NCI-H226 (cell line): Measurements from ENCODE around the gene FAM124A.
A peak's percentile ranks its signal among the peaks of the same experiment; 100 is the strongest.

Experiments used
- DNase-seq: peaks from one replicate; pipeline ENCODE4 v3.0.0-alpha.2; 2015

The FAM124A gene

DNA sequence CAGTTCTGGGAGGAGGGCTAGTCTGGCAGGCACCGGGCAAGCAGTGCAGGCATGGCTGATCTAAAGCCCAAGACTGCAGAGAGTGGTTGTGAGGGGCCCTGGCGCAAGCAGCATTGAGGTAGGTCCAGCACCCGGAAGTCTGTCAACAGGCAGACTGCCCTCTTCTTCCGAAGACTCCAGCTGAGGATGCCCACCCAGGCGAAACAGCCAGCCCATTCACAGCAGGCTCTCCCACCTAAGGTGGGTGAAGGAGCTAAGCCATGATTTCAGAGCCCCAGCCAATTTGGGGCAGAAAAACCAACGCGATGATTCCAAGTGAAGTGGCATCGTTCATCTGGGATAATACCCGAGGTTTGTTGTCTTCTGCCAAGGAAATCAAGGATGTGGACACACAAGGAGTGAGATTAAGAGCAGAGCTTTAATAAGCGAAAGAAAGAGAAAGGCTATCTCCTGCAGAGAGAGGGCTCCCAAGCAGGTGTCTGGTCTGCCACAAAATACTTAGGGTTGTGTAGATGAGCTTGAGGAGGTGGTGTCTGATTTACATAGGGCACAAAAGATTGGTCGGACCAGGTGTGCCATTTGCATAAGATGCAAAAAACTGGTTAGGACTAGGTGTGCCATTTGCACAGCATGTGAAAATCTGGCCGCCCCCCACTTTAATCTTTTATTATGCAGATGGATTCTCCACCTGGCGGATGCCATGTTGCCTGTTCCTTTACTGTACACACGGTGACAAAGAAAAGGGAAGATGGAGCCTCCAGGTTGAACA, 22.6 kb downstream of the FAM124A start:
- DNase-seq: no peak

- DNase-seq: no peak
Measured at GRCh38 chr13:51245583-51245982, 23.4 kb downstream of the FAM124A start.

GRCh38 chr13:51246025-51246417, 23.8 kb downstream of the FAM124A start:
- no peak for DNase-seq

- DNase-seq: no peak
Measured at GRCh38 chr13:51246418-51247277, 24.4 kb downstream of the FAM124A start.

DNA sequence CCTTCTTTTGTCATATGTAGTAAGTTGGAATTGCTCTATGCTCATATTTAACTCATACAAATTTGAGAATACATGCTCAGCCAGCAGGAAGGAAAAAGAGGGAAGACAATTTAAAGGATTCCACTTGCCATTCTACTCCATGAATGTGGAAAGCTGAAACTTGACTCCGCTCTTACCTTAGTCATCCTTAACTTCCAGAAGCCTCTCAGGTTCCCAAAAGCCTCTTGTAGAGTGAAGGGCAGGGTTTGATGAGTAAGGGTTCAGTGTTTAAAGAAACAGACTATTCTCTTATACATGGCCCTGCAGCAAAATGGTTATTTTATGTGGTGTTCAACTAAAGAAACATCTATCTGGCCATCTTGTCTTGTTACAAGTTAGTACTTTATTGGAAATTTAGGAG, 27.1 kb downstream of the FAM124A start:
- no peak for DNase-seq

GRCh38 chr13:51249770-51250741, 27.9 kb downstream of the FAM124A start:
- DNase-seq: no peak

- no peak for DNase-seq
Measured at GRCh38 chr13:51251480-51251879, 29.3 kb downstream of the FAM124A start.

- DNase-seq: no peak
Measured at GRCh38 chr13:51252954-51253532, 30.8 kb downstream of the FAM124A start.

- no peak for DNase-seq
Measured at GRCh38 chr13:51255556-51255955, 33.4 kb downstream of the FAM124A start.

DNA sequence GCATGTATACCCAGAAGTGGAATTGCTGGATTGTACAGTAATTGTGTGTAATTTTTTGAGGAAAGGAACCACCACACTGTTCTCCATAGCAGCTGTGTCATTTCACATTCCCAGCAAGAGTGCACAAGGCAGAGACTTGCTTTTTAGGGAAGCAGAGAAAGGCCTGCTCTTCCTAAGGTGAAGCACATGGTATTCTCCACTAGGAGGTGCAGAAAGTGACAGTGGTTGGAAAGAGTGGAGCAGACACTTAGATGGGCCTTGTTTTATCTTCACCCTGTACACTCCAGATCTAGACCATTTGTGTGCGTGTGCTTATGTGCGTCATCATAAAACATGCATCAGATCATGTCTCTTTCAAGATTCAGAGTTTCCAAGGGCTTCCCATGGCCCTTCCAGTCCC, 35.0 kb downstream of the FAM124A start:
- no peak for DNase-seq

DNA sequence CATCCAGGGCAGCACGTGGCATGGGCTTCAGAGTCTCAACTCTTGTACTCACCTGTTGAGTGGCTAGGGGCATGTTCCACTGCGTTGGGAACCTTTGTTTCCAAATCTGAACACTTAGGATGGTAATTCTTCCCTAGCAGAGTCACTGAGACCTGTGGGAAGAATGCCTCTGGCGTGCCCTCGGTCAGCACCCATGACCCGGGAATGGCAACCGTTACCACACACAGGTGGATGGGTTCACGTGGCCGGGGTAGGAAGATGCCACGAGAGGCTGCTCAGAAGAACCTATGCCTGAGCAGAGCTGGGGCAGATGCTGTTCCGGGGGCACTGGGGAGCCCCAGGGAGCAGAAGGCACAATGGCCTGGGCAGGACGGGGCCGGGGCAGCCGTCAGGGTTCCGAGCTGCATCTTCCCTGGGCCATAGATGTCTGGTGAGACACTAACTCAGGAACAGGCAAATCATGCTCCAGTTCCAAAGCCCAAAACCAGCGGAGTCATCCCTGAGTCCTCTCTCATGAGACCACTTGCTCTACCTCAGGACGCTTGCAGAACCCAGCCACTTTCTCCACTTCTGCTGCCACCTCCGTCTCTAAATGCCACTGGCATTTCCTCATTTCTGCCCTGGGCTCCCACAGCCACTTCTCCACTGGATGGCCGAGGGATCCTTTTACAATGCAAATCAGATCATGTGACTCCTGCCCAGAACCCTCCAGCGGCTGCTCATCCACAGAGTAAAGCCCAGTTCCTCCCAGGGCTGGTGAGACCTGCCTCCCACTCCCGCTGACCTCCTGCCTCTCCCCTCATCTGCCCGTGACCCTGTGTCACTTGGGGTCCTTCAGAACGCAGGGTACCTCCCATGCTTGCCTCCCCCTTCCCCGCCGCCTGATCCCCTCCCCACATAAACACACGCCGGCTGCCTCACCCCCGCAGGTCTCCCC, 36.7 kb downstream of the FAM124A start:
- no peak for DNase-seq

GRCh38 chr13:51260154-51260553, 38.0 kb downstream of the FAM124A start:
- no peak for DNase-seq

GRCh38 chr13:51261610-51262249, 39.5 kb downstream of the FAM124A start:
- DNase-seq: no peak

DNA sequence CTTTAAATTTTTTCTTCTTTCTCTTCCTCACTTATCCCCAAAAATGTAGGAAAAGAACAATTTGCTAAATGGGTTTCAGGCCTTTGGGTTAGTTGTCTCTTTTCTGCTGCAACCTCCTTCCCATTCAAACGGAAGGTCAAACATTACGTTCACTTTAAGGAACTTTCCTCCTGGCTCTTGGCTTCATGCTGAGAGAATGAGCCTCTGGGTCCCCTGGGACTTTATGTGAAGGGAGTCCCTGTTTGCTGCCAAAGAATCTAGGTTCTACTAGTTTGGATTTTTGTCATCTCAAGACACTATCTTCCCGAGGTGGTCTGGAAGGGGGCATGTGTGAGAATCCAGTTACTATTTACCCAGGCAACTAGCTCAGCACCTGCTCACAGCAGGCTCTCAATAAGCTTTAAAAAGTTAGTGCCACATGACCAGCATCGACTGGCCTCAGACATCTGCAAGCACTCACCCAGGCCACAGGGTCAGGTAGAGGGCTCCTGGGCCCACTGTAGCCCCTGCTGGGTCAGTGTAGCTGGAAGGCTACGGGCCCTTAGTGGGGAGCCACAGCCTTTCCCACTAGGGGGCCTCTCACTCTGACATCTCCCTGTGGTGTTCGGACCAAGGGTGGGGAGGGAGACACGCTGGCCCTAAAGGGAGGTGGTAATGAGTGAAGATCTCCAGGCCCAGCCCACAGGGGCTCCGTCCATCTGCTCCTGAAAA, 40.5 kb downstream of the FAM124A start:
- DNase-seq: no peak

DNA sequence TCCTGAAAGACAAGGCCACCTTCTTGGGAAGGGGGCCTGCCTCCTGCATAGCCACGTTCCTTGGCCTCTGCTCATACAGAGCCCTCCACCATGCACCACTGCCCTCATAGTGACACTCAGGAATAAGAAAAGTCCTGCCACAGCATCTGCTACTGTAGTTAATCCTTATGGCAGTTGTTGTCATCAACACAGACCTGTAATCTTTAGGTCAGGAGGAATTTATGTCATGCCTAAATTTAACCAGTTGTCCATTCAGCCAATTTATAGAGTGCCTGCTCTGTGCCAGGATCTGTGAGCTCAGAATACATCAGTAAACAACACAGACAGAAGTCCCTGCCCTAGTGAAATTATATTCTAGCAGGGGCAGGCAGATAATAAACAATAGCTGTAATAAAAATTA, 44.4 kb downstream of the FAM124A start:
- no peak for DNase-seq

- DNase-seq: no peak
Measured at GRCh38 chr13:51267622-51268021, 45.4 kb downstream of the FAM124A start.

DNA sequence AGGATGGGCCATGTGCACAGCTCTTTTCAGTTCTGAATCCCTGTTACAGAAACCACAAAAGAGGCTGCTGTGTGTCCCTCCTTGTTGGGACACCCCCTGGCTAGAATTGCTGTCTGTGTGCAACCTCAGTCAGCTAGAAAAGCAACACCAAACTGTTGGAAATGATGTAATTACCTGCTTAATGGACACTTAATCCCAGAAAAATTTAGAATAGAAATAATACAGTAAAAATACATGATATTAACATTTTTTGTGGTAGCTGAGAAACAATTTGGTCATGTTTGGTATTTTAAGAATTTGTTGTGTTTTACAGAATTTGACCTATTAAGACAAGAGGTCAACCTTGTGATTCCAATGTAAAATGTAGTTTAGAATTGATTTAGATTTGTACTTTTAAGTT, 46.8 kb downstream of the FAM124A start:
- peak; percentile 19 for DNase-seq

GRCh38 chr13:51270623-51271415, 48.6 kb downstream of the FAM124A start:
- DNase-seq: no peak

DNA sequence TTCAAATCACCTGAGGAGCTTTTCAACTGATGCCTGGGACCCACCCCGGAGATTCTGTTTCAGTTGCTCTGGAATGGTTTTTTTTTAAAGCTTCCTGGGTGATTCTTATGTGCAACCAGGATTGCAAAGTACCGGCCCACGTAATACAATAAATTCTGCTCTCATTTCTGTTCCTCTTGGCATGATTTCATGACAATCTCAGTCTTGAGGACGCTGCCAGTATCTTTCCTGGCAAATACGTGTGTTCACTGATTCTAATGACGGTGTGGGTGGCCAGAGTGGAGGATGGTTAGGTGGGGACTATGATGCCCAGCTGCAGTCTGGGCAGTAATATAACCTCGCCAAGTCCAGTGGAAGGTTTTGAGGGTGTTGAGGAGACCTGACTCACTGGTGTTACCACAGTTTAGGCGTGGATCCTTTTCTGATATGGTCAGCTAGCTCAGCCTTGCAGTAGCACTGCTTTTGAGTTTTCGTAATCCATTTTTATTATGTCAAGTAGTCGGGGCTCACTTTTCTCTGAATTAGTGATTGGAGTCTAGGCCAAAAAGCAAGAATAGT, 49.4 kb downstream of the FAM124A start:
- DNase-seq: peak; percentile 35
